GM12878 (cell line): ENCODE data around the gene CA14. TPM values are rescaled to one million over a fixed set of nuclear protein-coding genes. Genes with fewer than 3 reads are reported as not detected.

Experiments used
- ATF3 ChIP-seq: IDR thresholded peaks from 2 replicates; pipeline ENCODE4 v1.6.1; 2011; ENCODE audit warnings: low read depth, mild to moderate bottlenecking, low read length, moderate library complexity, borderline replicate concordance; ENCODE audit errors: extremely low read depth
- BACH1 ChIP-seq: fragments of 450-650 bp; IDR thresholded peaks from 2 replicates; pipeline ENCODE4 v1.6.1; 2017; ENCODE audit warnings: mild to moderate bottlenecking, borderline replicate concordance
- CBFB ChIP-seq: IDR thresholded peaks from 2 replicates; pipeline ENCODE4 v1.6.1; 2016; ENCODE audit warnings: antibody characterized with exemption, low read depth
- EP300 ChIP-seq, 2 experiments: fragments of 150-350 bp in 1 of 2; IDR thresholded peaks; 2 replicates each; pipeline ENCODE4 v1.6.1; 2011 to 2012; ENCODE audit warnings: low read depth in 2 of 2, low read length in 2 of 2, borderline replicate concordance in 1 of 2, improper control_type of control experiment in 1 of 2, inconsistent platforms in 1 of 2; ENCODE audit not compliant: control insufficient read depth in 1 of 2
- KAT2A ChIP-seq: conservative IDR thresholded peaks from 2 replicates; pipeline ENCODE4 v1.6.1; 2011; ENCODE audit warnings: low read depth, low read length; ENCODE audit not compliant: control insufficient read depth
- NR2F1 ChIP-seq: fragments of 450-650 bp; conservative IDR thresholded peaks from 2 replicates; pipeline ENCODE4 v1.6.1; 2017; ENCODE audit warnings: mild to moderate bottlenecking
- PKNOX1 ChIP-seq: fragments of 450-650 bp; IDR thresholded peaks from 2 replicates; pipeline ENCODE4 v1.6.1; 2016; ENCODE audit warnings: mild to moderate bottlenecking
- POLR2AphosphoS2 ChIP-seq: IDR thresholded peaks from 2 replicates; pipeline ENCODE4 v1.6.1; 2011; ENCODE audit warnings: low read depth, mild to moderate bottlenecking, low read length, improper control_type of control experiment, moderate library complexity
- PRDM15 ChIP-seq: fragments of 450-650 bp; formaldehyde crosslinking; IDR thresholded peaks from 2 replicates; pipeline ENCODE4 v1.4.0; 2020; ENCODE audit warnings: mild to moderate bottlenecking, moderate library complexity
- SPI1 ChIP-seq: IDR thresholded peaks from 2 replicates; pipeline ENCODE4 v1.6.1; 2011; ENCODE audit warnings: low read depth, mild to moderate bottlenecking, low read length, moderate library complexity, borderline replicate concordance; ENCODE audit not compliant: insufficient read depth
- USF2 ChIP-seq: IDR thresholded peaks from 2 replicates; pipeline ENCODE4 v1.6.1; 2011; ENCODE audit warnings: low read depth, low read length, improper control_type of control experiment, borderline replicate concordance
- polyA plus RNA-seq, 11 experiments: library from polyadenylated mRNA; depleted of rRNA in 4 of 11; unstranded in 6 of 11; stranded (reverse) in 5 of 11; fragments of >200 nt; fragmentation: Nextera tagmentation in 4 of 11; fragmentation: Illumina TruSeq in 1 of 11; extraction: Ambion mirVana in 4 of 11; extraction: Trizol in 1 of 11; gene quantifications; 1 replicate in 1 of 11; 2 replicates in 10 of 11; pipeline versions ENCODE4 v1.2.1 to v1.2.3, GENCODE V29; 2011 to 2016; ENCODE audit warnings: inconsistent platforms in 2 of 11, missing spikeins in 2 of 11, low read depth in 1 of 11
- total RNA-seq, 4 experiments: library from RNA; depleted of rRNA in 3 of 4; stranded (reverse); fragments of >200 nt in 3 of 4; fragmentation: Illumina TruSeq in 1 of 4; extraction: Trizol in 1 of 4; gene quantifications; 2 replicates each; pipeline versions ENCODE4 v1.2.1 to v1.2.3, GENCODE V29; 2013 to 2021
- TF ChIP-seq, protein P1 (sequence below): fragments of 450-650 bp; IDR thresholded peaks from 2 replicates; pipeline ENCODE4 v1.6.1; 2017; ENCODE audit warnings: mild to moderate bottlenecking, moderate library complexity

The CA14 gene
- total and polyA plus RNA-seq, 10 of the 15 experiments (the other 5 are each of a cell fraction or from before 2014, with no cell fraction given) = 0.11 to 0.35 (median 0.29) TPM; not detected in 6

DNA sequence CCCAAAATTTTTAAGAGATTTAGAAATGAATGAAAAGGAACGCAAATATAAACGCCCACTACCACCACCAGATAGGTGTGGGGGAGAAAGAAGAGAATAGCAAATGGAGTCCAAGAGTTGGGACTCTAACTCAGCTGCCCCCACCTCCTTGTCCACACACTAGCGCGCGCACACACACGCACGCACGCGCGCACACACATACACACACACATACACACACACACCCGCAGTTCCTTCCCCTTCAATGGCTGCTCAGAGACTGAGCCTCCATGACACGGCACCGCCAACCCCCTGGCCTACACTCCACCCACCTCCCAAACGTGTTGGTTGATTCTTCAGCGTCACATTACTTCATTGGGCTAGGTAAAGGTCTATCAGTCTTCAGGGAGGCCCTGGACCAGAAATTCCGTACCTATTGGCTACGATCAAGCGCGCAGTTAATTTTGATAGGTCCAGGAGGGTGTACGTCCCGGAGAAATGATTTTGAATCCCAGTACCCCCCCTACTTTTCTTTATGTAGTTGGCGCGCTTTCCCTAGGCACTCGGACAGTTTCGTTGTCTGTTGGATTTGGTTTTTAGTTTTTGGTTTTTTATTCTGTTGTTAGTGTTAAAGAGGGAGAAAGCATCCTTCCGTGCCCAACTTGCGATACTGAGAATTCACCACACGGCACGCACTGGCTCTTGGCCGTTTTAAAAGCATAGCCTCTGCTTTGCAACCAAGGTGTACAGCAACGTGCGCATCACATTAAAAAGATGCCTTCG, 21.5 kb upstream of the CA14 start, which contains the start of gene ANP32E (continued):
- TF ChIP-seq PRDM15 (CRISPR knock-in tag) (no peak), EP300 (IDR thresholded peaks at IDR 0.05; ENCODE audit: borderline replicate concordance in 1 of 2, control insufficient read depth in 1 of 2, low read depth in 2 of 2, low read length in 2 of 2) (0 out of 4 replicates have a peak, but pooled peaks of 1 of the 2 experiments have one; percentile 24), ATF3 (no peak), NR2F1 (no peak), POLR2AphosphoS2 (peak; percentile 95), SPI1 (peak; percentile 51; the same call in 1 of the 2 replicates), PKNOX1 (peak; percentile 99), CBFB (peak; percentile 77; the same call in 1 of the 2 replicates), USF2 (no peak; the same call in 1 of the 2 replicates), BACH1 (peak; percentile 80; the same call in 1 of the 2 replicates), KAT2A (no peak)
- TF ChIP-seq, protein P1, sequence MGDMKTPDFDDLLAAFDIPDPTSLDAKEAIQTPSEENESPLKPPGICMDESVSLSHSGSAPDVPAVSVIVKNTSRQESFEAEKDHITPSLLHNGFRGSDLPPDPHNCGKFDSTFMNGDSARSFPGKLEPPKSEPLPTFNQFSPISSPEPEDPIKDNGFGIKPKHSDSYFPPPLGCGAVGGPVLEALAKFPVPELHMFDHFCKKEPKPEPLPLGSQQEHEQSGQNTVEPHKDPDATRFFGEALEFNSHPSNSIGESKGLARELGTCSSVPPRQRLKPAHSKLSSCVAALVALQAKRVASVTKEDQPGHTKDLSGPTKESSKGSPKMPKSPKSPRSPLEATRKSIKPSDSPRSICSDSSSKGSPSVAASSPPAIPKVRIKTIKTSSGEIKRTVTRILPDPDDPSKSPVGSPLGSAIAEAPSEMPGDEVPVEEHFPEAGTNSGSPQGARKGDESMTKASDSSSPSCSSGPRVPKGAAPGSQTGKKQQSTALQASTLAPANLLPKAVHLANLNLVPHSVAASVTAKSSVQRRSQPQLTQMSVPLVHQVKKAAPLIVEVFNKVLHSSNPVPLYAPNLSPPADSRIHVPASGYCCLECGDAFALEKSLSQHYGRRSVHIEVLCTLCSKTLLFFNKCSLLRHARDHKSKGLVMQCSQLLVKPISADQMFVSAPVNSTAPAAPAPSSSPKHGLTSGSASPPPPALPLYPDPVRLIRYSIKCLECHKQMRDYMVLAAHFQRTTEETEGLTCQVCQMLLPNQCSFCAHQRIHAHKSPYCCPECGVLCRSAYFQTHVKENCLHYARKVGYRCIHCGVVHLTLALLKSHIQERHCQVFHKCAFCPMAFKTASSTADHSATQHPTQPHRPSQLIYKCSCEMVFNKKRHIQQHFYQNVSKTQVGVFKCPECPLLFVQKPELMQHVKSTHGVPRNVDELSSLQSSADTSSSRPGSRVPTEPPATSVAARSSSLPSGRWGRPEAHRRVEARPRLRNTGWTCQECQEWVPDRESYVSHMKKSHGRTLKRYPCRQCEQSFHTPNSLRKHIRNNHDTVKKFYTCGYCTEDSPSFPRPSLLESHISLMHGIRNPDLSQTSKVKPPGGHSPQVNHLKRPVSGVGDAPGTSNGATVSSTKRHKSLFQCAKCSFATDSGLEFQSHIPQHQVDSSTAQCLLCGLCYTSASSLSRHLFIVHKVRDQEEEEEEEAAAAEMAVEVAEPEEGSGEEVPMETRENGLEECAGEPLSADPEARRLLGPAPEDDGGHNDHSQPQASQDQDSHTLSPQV = no peak
